GM12872 (cell line): ENCODE results near the gene CFAP100.

Experiments used
- TF ChIP-seq, protein P1 (sequence below): IDR thresholded peaks from 3 replicates; pipeline ENCODE4 v1.5.1; 2011; ENCODE audit warnings: low read depth, mild to moderate bottlenecking, low read length, moderate library complexity; ENCODE audit not compliant: insufficient read depth

The CFAP100 gene

DNA sequence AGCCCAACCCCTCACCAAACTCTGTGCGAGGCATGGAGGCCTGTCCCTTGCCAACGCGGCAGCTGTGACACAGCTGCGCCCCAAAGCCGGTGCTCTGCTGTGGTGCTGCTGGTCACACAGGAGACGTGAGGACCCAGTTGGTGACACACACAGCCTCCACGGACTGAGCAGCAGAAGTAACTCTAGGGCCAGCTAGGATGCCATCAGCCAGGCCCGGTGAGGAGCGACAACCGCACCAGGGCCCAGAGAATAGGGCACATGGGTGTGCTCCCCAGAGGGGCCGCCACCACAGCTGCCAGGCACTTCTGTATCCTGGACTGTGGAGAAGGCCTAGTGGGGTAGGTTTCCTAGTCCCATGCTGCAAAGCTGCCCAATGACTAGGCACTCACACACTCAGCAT, 70.3 kb downstream of the CFAP100 start:
- TF ChIP-seq, protein P1, sequence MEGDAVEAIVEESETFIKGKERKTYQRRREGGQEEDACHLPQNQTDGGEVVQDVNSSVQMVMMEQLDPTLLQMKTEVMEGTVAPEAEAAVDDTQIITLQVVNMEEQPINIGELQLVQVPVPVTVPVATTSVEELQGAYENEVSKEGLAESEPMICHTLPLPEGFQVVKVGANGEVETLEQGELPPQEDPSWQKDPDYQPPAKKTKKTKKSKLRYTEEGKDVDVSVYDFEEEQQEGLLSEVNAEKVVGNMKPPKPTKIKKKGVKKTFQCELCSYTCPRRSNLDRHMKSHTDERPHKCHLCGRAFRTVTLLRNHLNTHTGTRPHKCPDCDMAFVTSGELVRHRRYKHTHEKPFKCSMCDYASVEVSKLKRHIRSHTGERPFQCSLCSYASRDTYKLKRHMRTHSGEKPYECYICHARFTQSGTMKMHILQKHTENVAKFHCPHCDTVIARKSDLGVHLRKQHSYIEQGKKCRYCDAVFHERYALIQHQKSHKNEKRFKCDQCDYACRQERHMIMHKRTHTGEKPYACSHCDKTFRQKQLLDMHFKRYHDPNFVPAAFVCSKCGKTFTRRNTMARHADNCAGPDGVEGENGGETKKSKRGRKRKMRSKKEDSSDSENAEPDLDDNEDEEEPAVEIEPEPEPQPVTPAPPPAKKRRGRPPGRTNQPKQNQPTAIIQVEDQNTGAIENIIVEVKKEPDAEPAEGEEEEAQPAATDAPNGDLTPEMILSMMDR: no peak

DNA sequence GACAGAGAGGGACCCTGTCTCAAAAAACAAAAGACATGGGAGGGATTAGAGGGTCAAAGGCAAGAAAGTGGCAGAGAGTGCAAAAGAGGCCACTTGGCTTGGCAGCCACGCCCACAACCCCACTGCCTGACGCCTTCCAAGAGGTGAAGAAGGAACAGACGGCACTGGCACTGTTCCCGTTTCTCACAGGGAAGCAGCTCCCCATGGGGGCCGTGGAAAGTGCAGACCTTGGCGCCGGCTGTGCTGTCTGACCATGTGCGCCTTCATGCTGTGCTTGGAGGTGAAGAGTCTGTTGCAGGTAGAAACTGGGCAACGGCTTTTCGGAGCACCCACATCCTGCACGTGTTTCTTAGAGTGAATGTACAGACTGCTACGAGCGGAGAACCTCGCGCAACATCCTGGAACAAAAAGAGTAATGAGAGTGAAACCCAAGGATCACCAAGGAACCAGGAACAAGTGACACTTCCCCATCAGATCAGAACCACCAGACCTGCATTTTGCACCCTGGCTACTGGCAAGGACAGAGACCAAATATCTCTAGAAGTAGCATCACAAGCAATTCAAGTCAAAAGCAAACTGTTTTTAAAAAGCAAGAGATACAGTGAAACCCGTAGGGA, 71.3 kb downstream of the CFAP100 start:
- TF ChIP-seq, protein P1: no peak

DNA sequence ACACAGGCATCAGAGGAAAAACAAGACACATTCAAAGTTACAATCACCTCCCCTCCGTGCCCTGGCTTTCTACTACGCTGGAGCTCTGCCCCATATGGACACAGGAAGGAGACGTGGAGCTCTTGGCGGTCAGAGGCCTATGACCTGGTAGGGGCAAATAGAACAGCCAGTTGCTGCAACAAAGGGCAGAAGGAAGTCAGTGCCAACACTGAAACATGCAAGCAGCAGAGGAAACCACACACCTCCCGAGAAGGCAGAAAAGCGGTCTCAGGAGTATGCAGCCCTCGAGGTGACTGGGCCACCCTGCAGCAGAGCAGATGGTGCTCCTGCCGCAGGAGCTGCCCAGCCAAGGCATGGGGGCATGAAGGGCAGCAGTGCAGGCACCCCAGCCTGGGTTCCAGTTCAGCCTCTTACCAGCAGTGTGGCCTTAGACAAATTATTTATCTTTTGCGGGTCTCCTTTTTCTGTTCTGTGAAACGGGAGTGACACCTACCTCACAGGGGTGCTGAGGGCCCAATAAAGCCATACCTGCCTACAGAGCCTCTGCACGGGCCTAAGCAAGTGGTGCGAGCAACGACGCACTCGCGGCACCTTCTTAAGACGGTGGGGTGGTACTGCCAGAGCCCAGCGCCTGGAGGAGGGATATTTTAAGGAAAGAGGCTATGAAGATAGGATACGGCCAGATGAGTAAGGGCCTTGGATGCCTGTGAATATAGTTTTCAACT, 72.3 kb downstream of the CFAP100 start:
- TF ChIP-seq, protein P1: no peak

DNA sequence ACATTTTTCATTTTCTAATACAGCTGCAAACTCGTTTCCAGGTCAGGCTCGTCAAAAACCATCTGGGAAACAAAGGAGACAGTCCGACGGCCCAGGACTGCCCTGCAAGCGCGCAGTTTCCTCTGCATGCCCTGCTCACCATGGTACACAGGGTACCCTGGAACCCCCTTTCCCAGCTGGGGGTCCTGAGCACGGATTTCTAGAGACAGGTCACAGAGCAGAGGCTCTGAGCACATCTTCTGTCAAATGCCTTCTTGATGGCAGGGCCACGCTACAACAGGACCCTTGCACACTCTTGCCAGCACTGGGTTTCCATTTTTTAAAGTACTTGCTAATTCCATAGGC, 72.9 kb downstream of the CFAP100 start:
- TF ChIP-seq, protein P1: no peak

DNA sequence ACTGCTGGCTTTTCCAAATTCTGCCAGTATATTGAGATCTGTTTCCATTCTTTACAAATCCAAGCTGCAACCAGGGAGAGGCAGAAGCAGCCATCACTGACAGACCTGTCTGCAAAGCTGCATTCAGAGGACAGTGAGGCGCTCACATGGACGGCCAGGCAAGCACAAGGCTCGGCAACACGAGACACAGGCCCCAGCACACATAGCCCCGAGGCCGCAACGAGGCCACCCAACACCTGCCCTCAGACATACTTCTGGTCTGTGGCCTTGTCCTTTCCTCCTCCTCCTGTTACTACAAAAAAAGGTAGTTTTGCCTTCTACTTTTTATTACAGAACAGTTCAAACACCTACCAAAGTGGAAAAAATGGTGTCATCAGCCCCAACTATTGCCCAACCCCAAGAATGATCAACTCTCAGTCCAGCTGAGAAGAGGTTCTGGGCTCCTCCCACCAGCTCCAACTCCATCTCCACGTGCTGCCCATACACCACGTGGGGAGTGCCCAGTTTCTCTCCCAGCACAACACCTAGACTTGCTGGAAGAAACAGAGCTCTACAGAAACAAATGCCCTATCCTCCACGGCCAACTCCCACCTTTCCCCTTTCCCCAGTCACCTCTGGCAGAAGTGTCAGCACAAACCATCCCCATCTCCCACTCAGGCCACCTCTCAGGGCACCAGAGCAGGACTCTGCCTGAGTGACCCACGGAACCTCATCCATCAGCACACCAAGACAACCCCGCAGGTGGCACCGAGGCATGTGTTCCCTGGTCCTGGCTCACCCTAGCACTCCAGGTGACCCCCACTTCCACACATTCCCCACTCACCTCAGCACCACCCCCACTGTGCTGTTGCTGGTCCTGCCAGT, 73.6 kb downstream of the CFAP100 start:
- TF ChIP-seq, protein P1: no peak

DNA sequence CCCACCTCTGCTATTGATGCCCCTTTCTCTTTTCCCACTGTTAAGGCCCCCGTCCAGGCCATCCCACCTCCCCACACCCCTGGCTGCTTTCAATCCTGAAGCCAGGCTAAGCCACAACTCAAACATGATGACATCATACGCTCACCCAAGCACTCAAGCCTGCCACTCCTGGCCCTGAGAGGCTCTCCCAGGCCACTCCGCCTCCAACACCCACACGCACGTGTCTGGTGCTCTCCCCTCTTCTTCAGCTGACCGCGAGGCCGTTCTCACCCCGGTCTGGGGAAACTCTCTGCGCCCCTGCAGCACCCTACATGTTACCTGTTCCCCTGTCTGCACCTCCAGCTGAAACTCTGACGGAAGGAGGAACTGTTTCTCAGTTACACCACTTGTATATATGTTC, 74.8 kb downstream of the CFAP100 start:
- TF ChIP-seq, protein P1: no peak

DNA sequence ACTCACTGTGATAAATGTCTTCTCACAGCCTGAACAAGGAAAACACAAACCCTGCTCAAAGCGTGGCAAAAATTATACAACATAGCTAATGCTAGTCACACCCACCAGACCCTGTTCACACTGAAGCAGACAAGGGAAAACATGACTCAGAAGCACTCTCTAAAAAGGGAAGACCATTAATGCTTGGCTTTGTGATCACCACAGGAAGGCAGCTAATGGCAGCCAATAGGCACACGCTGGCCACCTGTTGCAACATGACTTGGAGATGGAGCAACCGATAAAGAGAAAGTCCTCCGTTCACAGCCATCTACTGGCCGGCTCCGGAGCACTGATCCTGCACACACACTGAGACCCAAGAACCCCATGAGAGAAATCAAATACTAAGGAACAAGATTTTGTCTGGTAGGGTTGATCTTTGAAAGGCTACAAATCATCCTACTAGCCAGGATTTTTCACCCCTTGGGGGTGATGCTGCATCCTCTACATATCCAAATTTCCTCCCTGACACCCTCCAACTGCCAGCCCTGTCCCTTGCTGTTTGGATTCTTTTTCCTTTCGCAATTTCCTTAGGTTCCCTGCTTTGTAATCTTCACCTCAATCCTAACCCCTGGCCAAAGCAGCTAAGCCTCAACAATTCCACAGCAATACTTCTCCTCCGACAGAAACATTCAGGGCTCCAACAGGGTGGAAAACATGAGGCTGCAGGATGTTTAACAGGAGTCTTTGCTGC, 77.7 kb downstream of the CFAP100 start:
- TF ChIP-seq, protein P1: no peak
